Transverse colon (tissue), 4 donors: ENCODE results near the gene CDH13. TPM values are rescaled to one million over a fixed set of nuclear protein-coding genes. Genes with fewer than 3 reads are reported as not detected.

Source experiments
- DNase-seq: peaks from one replicate; pipeline ENCODE4 v3.0.0-alpha.2; 2019
- H3K27ac ChIP-seq, 4 donors: fragments of 200-600 bp; sonication (generic); 2 replicates each; pipeline ENCODE4 v1.5.1; 2016 to 2018; ENCODE audit warnings: inconsistent platforms in 4 of 4
- H3K27me3 ChIP-seq: fragments of 200-600 bp; sonication (generic); 2 replicates; pipeline ENCODE4 v1.5.1; 2017; ENCODE audit warnings: inconsistent platforms
- H3K36me3 ChIP-seq, 4 donors: fragments of 200-600 bp; sonication (generic); 2 replicates each; pipeline ENCODE4 v1.5.1; 2017 to 2019; ENCODE audit warnings: inconsistent platforms in 4 of 4
- H3K4me1 ChIP-seq, 4 donors: fragments of 200-600 bp; sonication (generic); 2 replicates each; pipeline ENCODE4 v1.5.1; 2017 to 2020; ENCODE audit warnings: inconsistent platforms in 4 of 4
- H3K4me3 ChIP-seq, 4 donors: fragments of 200-600 bp; sonication (generic); 1 replicate in 1 of 4; 2 replicates in 3 of 4; pipeline versions ENCODE4 v1.5.1 to v1.6.1; 2017 to 2019; ENCODE audit warnings: inconsistent platforms in 4 of 4
- H3K9me3 ChIP-seq, 2 donors: fragments of 200-600 bp; sonication (generic); 2 replicates each; pipeline ENCODE4 v1.5.1; 2017 to 2019; ENCODE audit warnings: inconsistent platforms in 2 of 2
- CTCF ChIP-seq, 5 experiments: fragments of 200-600 bp in 3 of 5; fragments of 450-650 bp in 2 of 5; sonication (generic) in 3 of 5; IDR thresholded peaks; 1 replicate in 2 of 5; 2 replicates in 3 of 5; pipeline ENCODE4 v1.5.1; 2016 to 2017; ENCODE audit warnings: antibody characterized with exemption in 5 of 5, inconsistent platforms in 3 of 5, mild to moderate bottlenecking in 2 of 5, moderate library complexity in 1 of 5
- EP300 ChIP-seq: sonication (generic); formaldehyde crosslinking; IDR thresholded peaks from one replicate; pipeline ENCODE4 v1.6.1; 2017; ENCODE audit warnings: antibody characterized with exemption, low read depth
- POLR2A ChIP-seq: fragments of 450-650 bp; IDR thresholded peaks from one replicate; pipeline ENCODE4 v1.6.1; 2016; ENCODE audit warnings: antibody characterized with exemption, mild to moderate bottlenecking, moderate library complexity
- POLR2AphosphoS5 ChIP-seq, 3 donors: sonication (generic); formaldehyde crosslinking; IDR thresholded peaks; one replicate each; pipeline ENCODE4 v1.6.1; 2016; ENCODE audit warnings: antibody characterized with exemption in 3 of 3
- WGBS, 2 donors: methylation state at CpG; one replicate each; pipeline ENCODE4 v1.1.5; 2018; ENCODE audit warnings: low coverage in 1 of 2; 5-methylcytosine and 5-hydroxymethylcytosine counted together
- in situ Hi-C, 4 donors: fragments of 200-750 bp; cut with MboI; loops; one replicate each; pipeline versions ENCODE4 v1.15.0 to v1.15.1; 2017; ENCODE audit warnings: low sequenced_read_pairs in 3 of 4, low pct_ligation_motif_present in 1 of 4, low pct_unique_long_range_greater_than_20kb in 1 of 4
- intact Hi-C: fragments of 100-400 bp; cut with DNase I; formaldehyde crosslinking; loops from one replicate; pipeline ENCODE4 v1.15.1; 2023; ENCODE audit warnings: low total_unique reads
- total RNA-seq, 4 donors: library from RNA; depleted of rRNA; stranded (reverse); fragments of >200 nt; gene quantifications; one replicate each; pipeline ENCODE4 v1.1.0, GENCODE V29; 2016

CDH13 gene
- total RNA-seq, 4 donors from 2014 or later = 3.8 to 28.1 (median 5.8) TPM

GRCh38 chr16:82630219-82630618 is 3.5 kb downstream of the CDH13 start:
- H3K4me3 ChIP-seq = no peak overlapping the region
- in situ Hi-C loops = no loop called here
- no peak for TF ChIP-seq CTCF (IDR thresholded peaks at IDR 0.05)
- TF ChIP-seq EP300 = no peak
- TF ChIP-seq POLR2AphosphoS5 (IDR thresholded peaks at IDR 0.05) = no peak
- TF ChIP-seq POLR2A = no peak
- H3K4me1 ChIP-seq = peaks cover 18 to 34% (median 21%) of the 10 kb centered on the region in 4 donors
- H3K27me3 ChIP-seq = peaks cover 52% of the 10 kb centered on the region
- no peak for DNase-seq
- peak overlapping the region in 1 of 4 donors; percentile 19 for H3K27ac ChIP-seq
- intact Hi-C loops = no loop called here
- H3K36me3 ChIP-seq = no peaks in the 10 kb centered on the region
- 53 to 55% methylated on average over 2 of the region's 2 CpGs for WGBS, 2 donors
- no peaks in the 10 kb centered on the region for H3K9me3 ChIP-seq

GRCh38 chr16:82630688-82631087 is 3.9 kb downstream of the CDH13 start:
- intact Hi-C loops = no loop called here

GRCh38 chr16:82631701-82632685 is 5.2 kb downstream of the CDH13 start:
- in situ Hi-C loops = no loop called here

More at GRCh38 chr16:82630688-82631087, 3.9 kb downstream of the CDH13 start:
- TF ChIP-seq CTCF (IDR thresholded peaks at IDR 0.05) (peak; percentile 25 to 36 (median 28)), POLR2AphosphoS5 (IDR thresholded peaks at IDR 0.05) (no peak), POLR2A (no peak), EP300 (no peak)
- Histone ChIP-seq H3K27ac (no peak overlapping the region), H3K9me3 (no peaks in the 10 kb centered on the region), H3K36me3 (no peaks in the 10 kb centered on the region), H3K4me3 (no peak overlapping the region), H3K4me1 (peaks cover 18 to 38% (median 21%) of the 10 kb centered on the region in 4 donors), H3K27me3 (peaks cover 48% of the 10 kb centered on the region)
- no peak for DNase-seq
- in situ Hi-C loops = no loop called here
- 45 to 56% methylated on average over 3 of the region's 3 CpGs for WGBS, 2 donors

More at GRCh38 chr16:82631701-82632685, 5.2 kb downstream of the CDH13 start:
- TF ChIP-seq EP300 (no peak), POLR2A (no peak), POLR2AphosphoS5 (IDR thresholded peaks at IDR 0.05) (no peak), CTCF (IDR thresholded peaks at IDR 0.05) (no peak)
- Histone ChIP-seq H3K9me3 (no peaks in the 10 kb centered on the region), H3K4me1 (peaks cover 22 to 41% (median 26%) of the 10 kb centered on the region in 4 donors), H3K36me3 (no peaks in the 10 kb centered on the region), H3K27ac (no peak overlapping the region), H3K27me3 (peaks cover 34% of the 10 kb centered on the region), H3K4me3 (no peak overlapping the region)
- intact Hi-C loops = no loop called here
- DNase-seq = no peak
- WGBS, 2 donors = 82 to 95% methylated on average over 4 to 10 of the region's 10 CpGs
